Vagina (tissue), 2 donors: ENCODE data around the gene PRPF38B.

Experiments used
- CTCF ChIP-seq, 3 experiments: fragments of 450-650 bp in 2 of 3; fragments of 200-600 bp in 1 of 3; sonication (generic) in 1 of 3; IDR thresholded peaks; one replicate each; pipeline ENCODE4 v1.5.1; 2017 to 2019; ENCODE audit warnings: antibody characterized with exemption in 3 of 3, mild to moderate bottlenecking in 2 of 3, moderate library complexity in 2 of 3
- POLR2A ChIP-seq, 2 donors: fragments of 450-650 bp; IDR thresholded peaks; one replicate each; pipeline ENCODE4 v1.6.1; 2017; ENCODE audit warnings: antibody characterized with exemption in 2 of 2, mild to moderate bottlenecking in 2 of 2, moderate library complexity in 2 of 2

GRCh38 chr1:108725906-108726305 lies 33.8 kb downstream of the PRPF38B start:
- TF ChIP-seq CTCF (IDR thresholded peaks at IDR 0.05) (no peak), POLR2A (IDR thresholded peaks at IDR 0.05) (no peak)
